WI38 (cell line): ENCODE data around the gene DIP2A.

Source experiments
- H3K4me3 ChIP-seq: 2 replicates; pipeline ENCODE4 v1.5.1; 2011; ENCODE audit warnings: low read depth, mild to moderate bottlenecking, control low read depth, low read length
- TF ChIP-seq, protein P1 (sequence below): IDR thresholded peaks from 2 replicates; pipeline ENCODE4 v1.5.1; 2012; ENCODE audit warnings: low read depth, mild to moderate bottlenecking, control low read depth, low read length

DIP2A gene

DNA sequence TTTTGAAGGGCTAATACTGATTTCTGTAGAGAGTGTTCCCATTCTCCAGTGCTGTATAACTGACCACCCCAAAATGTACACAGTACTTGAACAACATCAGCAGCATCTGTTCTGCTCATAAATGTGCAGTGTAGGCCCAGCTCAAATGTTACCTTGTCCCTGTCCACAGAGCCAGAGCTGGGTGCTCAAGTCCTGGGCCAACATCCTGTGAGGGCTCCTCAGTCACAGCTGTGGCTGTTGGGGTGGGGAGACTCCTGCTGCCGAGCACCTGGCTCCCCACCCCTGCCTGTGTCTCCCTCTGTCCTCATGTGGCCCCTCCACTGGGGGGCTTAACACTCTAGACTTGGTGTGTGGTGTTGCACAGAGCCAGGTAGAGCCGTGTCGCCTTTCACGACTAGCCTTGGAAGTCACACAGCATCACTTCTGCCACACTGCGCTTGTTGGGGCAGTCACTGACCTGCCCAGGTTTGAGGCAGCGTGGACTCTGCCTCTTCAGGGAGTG, 30.5 kb downstream of the DIP2A start:
- no peak overlapping the region for H3K4me3 ChIP-seq
- TF ChIP-seq, protein P1, sequence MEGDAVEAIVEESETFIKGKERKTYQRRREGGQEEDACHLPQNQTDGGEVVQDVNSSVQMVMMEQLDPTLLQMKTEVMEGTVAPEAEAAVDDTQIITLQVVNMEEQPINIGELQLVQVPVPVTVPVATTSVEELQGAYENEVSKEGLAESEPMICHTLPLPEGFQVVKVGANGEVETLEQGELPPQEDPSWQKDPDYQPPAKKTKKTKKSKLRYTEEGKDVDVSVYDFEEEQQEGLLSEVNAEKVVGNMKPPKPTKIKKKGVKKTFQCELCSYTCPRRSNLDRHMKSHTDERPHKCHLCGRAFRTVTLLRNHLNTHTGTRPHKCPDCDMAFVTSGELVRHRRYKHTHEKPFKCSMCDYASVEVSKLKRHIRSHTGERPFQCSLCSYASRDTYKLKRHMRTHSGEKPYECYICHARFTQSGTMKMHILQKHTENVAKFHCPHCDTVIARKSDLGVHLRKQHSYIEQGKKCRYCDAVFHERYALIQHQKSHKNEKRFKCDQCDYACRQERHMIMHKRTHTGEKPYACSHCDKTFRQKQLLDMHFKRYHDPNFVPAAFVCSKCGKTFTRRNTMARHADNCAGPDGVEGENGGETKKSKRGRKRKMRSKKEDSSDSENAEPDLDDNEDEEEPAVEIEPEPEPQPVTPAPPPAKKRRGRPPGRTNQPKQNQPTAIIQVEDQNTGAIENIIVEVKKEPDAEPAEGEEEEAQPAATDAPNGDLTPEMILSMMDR = no peak

DNA sequence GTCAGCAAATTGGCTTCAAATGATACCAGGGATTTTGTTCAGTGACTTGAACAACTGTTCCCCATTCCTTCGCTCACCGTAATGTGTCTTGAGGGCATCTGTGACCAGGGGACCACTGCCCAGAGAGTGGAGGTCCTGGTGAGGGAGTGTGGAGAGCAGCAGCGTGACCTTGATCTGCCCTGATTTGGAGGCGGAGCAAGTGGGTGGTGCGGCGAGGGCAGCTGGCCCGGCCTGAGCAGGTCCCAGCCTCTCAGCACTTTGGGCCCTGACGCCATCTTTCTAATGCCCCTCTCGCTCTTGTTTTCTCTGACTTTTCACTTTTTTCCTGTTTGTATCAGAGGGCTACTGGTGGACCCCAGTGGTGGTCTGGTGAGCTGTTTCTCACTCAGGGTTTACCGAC, 31.1 kb downstream of the DIP2A start:
- TF ChIP-seq, protein P1 = no peak
- H3K4me3 ChIP-seq = no peak overlapping the region

DNA sequence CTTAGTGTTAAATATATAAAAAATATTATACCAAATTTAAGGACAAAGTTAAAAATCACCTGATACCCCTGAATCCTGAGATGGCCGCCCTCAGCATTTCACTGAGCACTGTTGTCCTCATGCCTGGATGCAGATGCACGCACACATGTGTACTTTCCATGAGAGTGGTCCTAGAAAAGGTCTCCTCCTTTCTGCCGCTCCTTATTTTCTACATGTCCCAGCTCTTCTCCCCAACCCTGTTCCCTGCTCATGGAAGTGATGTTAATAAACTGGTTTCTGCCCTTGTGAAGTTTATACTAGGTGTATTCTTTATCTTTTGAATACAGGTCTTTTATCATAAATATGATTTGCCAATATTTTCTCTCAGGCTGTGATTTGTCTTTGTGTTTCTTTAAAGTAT, 32.9 kb downstream of the DIP2A start:
- TF ChIP-seq, protein P1 = no peak
- no peak overlapping the region for H3K4me3 ChIP-seq

DNA sequence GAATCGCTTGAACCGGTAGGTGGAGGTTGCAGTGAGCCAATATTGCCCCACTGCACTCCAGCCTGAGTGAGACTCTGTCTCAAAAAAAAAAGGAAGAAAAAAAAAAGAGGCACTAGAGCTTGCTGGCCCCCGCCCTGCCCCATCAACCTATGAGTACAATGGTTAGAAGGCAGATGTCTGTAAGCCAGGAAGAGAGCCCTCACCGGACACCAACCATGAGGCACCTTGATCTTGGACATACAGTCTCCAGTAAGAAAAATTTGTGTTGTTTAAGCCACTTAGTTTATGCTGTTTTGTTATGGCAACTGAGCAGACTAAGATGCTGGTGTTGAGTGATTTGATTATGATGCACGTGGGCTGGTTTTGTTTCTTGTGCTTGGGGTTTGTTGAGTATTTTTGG, 34.2 kb downstream of the DIP2A start:
- TF ChIP-seq, protein P1 = no peak
- H3K4me3 ChIP-seq = no peak overlapping the region

DNA sequence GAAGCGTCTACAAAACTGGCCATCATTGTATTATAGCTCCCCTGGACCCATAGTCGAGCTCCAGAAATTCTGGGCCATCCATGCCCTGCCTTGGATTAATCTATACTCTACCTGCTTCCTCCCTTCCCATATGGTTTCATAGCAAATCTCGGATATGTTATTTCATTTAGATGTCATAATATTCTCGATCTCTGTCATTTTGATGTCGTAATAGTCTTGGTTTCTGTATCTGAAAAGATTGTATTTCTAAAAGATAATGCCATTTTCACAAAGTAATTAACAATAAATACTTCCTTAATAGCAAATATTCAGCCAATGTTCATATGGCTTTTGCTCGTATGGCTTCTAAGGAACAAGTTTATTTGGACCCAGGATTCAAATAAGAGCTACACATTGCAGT, 35.1 kb downstream of the DIP2A start:
- no peak overlapping the region for H3K4me3 ChIP-seq
- TF ChIP-seq, protein P1 = no peak

DNA sequence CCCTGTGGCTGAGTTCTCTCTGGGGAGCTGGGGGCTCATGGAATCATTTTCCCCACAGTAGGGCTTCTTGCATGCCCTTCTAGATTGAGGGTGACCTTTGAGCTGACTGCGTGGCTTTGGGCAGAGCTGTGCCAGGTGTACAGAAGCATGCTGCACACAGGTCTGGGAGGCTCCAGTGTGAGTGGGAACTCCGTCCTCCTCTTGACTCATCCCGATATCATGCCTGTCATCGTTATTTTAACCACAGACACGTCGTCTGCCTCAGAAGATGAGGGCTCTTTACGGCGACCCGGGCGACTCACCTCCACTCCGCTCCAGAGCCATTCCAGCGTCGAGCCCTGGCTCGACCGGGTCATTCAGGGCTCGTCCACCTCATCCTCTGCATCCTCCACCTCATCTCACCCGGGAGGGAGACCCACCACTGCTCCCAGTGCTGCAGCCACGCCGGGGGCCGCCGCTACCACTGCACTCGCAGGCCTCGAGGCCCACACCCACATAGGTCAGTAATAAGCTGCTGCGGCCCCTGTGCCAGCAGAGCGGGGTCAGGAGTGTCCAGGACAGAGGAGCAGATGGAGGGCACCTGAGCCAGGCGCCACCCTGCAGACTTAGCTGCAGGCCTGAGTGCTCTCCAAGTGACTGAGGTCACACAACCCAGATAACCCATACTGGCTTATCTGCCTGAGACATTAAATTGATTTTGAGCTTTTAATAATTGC, 39.8 kb downstream of the DIP2A start:
- no peak overlapping the region for H3K4me3 ChIP-seq
- TF ChIP-seq, protein P1 = no peak

DNA sequence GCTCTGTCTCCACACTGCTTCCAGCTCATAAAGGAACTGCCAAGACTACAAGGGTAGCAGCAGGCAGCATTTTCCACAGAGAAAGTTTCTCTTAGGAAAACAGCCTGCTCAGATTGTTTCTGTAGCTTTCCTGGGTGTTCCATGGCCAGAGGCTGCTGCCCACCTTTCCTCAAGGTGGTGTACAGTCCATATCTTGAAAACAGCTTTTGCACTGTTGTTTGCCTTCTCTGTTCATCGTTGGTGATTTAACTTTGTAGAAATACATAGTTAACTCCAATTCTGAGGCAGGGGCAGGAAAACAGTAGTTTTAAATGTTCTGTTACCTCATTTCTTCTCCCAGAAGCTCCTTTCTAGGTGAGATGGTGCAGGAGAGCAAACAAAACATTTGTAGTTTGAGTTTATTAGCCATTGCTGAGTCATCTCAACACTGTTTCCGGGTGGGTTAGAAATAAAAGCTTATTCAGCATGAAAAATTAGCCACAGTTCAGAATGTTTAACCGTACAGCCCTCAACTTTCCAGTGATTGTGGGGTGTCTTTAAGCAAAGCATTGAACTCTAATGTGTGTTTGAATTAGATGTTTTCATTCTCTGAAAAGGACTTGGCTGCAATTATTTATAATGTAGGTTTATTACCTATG, 41.7 kb downstream of the DIP2A start:
- H3K4me3 ChIP-seq = no peak overlapping the region
- TF ChIP-seq, protein P1 = no peak
